Endodermal cell (in vitro differentiated cells): Measurements from ENCODE around the gene TLE3. TPM values are rescaled to one million over a fixed set of nuclear protein-coding genes. Genes with fewer than 3 reads are reported as not detected.

Experiments used
- DNase-seq: peaks from one replicate; pipeline ENCODE4 v3.0.0-alpha.2; 2017
- H3K27ac ChIP-seq: 2 replicates; pipeline ENCODE4 v1.5.1; 2013; ENCODE audit warnings: mild to moderate bottlenecking, low read depth, low read length, moderate library complexity
- H3K27me3 ChIP-seq: 2 replicates; pipeline ENCODE4 v1.6.1; 2013; ENCODE audit warnings: mild to moderate bottlenecking, low read length, moderate library complexity; ENCODE audit not compliant: insufficient read depth, control insufficient read depth, poor library complexity, severe bottlenecking
- H3K36me3 ChIP-seq: 2 replicates; pipeline ENCODE4 v1.7.0; 2013; ENCODE audit warnings: mild to moderate bottlenecking, low read length, moderate library complexity; ENCODE audit not compliant: control insufficient read depth, insufficient read depth
- H3K4me1 ChIP-seq: one replicate; pipeline ENCODE4 v1.7.0; 2013; ENCODE audit warnings: low read length; ENCODE audit not compliant: control insufficient read depth, insufficient read depth
- H3K4me3 ChIP-seq: 2 replicates; pipeline ENCODE4 v1.5.1; 2013; ENCODE audit warnings: mild to moderate bottlenecking, low read length, moderate library complexity
- H3K9ac ChIP-seq: 2 replicates; pipeline ENCODE4 v1.6.1; 2013; ENCODE audit warnings: mild to moderate bottlenecking, low read length, moderate library complexity; ENCODE audit not compliant: poor library complexity, severe bottlenecking; ENCODE audit errors: extremely low read depth
- H3K9me3 ChIP-seq: 2 replicates; pipeline ENCODE4 v1.6.1; 2013; ENCODE audit warnings: mild to moderate bottlenecking, low read length, moderate library complexity; ENCODE audit not compliant: control insufficient read depth
- H3K27ac Mint-ChIP-seq: 2 replicates; pipeline ENCODE4 v1.8.0; 2020; ENCODE audit warnings: mixed read lengths
- H3K27me3 Mint-ChIP-seq: 2 replicates; pipeline ENCODE4 v1.8.0; 2021; ENCODE audit warnings: mild to moderate bottlenecking, mixed read lengths; ENCODE audit not compliant: insufficient read depth
- H3K36me3 Mint-ChIP-seq: 2 replicates; pipeline ENCODE4 v1.8.0; 2020; ENCODE audit warnings: low read depth, mixed read lengths
- H3K4me1 Mint-ChIP-seq: 2 replicates; pipeline ENCODE4 v1.8.0; 2020; ENCODE audit warnings: mixed read lengths
- H3K4me3 Mint-ChIP-seq: 2 replicates; pipeline ENCODE4 v1.8.0; 2020; ENCODE audit warnings: mild to moderate bottlenecking, moderate library complexity, mixed read lengths
- H3K9me3 Mint-ChIP-seq: 2 replicates; pipeline ENCODE4 v1.8.0; 2020; ENCODE audit warnings: mild to moderate bottlenecking, mixed read lengths
- CTCF ChIP-seq: fragments of 200-600 bp; sonication (generic); conservative IDR thresholded peaks from 2 replicates; pipeline ENCODE4 v1.5.0; 2021; ENCODE audit warnings: antibody characterized with exemption, mild to moderate bottlenecking
- WGBS, 2 experiments: methylation state at CpG; one replicate each; pipeline versions ENCODE4 v1.1.5 to v1.1.7; 2013; ENCODE audit warnings: missing lambda C conversion rate in 2 of 2, mixed read lengths in 1 of 2; ENCODE audit not compliant: insufficient coverage in 1 of 2, insufficient read length in 1 of 2; 5-methylcytosine and 5-hydroxymethylcytosine counted together
- total RNA-seq, 2 donors: library from RNA; stranded (reverse); fragmentation: NEBNext Ultra II Directional in 1 of 2; extraction: Animal tissue kit (Norgen Biotek cat#: 25700) in 1 of 2; gene quantifications; 2 replicates in 1 of 2; 3 replicates in 1 of 2; pipeline ENCODE4 v1.2.1, GENCODE V29; 2021

TLE3 gene
- total RNA-seq, 2 donors from 2014 or later = 66.5 to 81.1 TPM

- Histone ChIP-seq H3K4me3 (no peak overlapping the region), H3K27me3 (no peaks in the 10 kb centered on the region), H3K9me3 (no peaks in the 10 kb centered on the region), H3K4me1 (no peaks in the 10 kb centered on the region), H3K9ac (no peak overlapping the region), H3K36me3 (peaks cover 95% of the 10 kb centered on the region), H3K27ac (no peak overlapping the region)
- Mint-ChIP-seq H3K4me1 (peaks cover 7% of the 10 kb centered on the region), H3K27ac (no peak overlapping the region), H3K27me3 (no peaks in the 10 kb centered on the region), H3K4me3 (no peak overlapping the region), H3K36me3 (peaks cover 76% of the 10 kb centered on the region), H3K9me3 (no peaks in the 10 kb centered on the region)
- DNase-seq = no peak
- 89 to 91% methylated on average over 19 of the region's 19 CpGs for WGBS, 2 experiments
- TF ChIP-seq CTCF = no peak
Observed at GRCh38 chr15:70071799-70072198, 25.9 kb downstream of the TLE3 start.

DNA sequence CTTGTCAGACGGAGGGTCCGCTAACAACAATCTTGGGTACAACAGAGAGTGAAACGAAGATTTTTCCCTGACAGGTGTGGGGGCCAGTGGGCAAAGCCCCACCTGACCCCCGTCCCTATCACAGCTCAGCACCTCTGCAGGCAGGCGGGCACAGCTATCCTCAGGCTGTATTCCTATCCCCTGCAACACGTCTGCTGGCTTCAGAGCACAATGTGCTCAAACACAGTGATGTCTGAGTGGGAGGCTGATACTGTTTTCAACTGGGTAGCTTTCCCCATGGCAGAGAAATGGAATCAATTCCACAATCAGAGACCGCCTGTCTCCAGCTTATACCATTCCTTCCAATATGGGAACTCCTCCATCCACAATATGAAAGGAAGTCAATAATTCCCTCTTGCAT lies 28.0 kb downstream of the TLE3 start:
- Mint-ChIP-seq H3K4me3 (no peak overlapping the region), H3K27me3 (no peaks in the 10 kb centered on the region), H3K4me1 (peaks cover 6% of the 10 kb centered on the region), H3K36me3 (peaks cover 74% of the 10 kb centered on the region), H3K27ac (no peak overlapping the region), H3K9me3 (no peaks in the 10 kb centered on the region)
- H3K36me3 ChIP-seq = peaks cover 96% of the 10 kb centered on the region
- H3K4me3 ChIP-seq = no peak overlapping the region
- H3K4me1 ChIP-seq = no peaks in the 10 kb centered on the region
- TF ChIP-seq CTCF = no peak
- no peak overlapping the region for H3K27ac ChIP-seq
- H3K9me3 ChIP-seq = no peaks in the 10 kb centered on the region
- 91 to 96% methylated on average over 4 to 7 of the region's 7 CpGs for WGBS, 2 experiments
- H3K27me3 ChIP-seq = no peaks in the 10 kb centered on the region
- no peak for DNase-seq
- H3K9ac ChIP-seq = no peak overlapping the region

DNA sequence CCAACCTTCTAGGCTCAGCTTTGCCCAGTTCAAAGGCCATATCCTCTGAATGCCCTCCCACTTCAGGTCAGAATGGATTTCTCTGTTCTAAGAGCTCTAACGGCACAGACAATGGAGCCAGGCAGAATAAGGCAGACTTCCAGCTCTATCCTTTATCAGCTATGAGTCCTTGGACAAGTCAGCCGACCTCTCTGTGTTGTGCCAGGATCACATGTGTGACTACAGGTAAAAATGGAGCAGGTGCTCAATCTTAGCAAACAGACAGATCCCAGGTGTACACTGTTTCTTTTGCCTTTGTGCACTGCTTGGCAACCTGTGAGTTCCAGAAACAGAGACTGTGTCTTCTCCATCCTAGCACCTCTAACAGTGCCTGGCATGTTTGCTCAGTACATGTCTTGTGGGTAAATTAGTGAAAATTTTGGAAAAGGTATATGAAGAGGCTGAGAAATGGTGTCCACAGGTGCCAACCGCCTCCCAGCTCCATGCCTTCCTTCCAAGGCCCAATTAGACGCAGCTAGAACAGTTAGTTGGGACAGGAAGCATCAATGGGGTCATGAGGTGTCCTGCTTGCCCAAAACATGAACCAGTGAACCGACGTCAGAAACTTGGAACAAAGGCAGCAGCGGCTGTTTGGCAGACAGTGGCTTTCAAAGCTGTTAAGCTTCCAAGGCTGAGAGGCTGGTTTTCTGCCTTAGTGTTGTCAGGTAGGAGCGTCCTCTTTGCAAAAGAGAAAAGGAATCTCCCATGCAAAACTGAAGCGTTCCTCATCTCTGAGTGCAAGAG lies 28.7 kb downstream of the TLE3 start:
- Mint-ChIP-seq H3K27ac (no peak overlapping the region), H3K27me3 (no peaks in the 10 kb centered on the region), H3K9me3 (no peaks in the 10 kb centered on the region), H3K36me3 (peaks cover 71% of the 10 kb centered on the region), H3K4me1 (peaks cover 13% of the 10 kb centered on the region), H3K4me3 (no peak overlapping the region)
- no peak for DNase-seq
- TF ChIP-seq CTCF = no peak
- no peaks in the 10 kb centered on the region for H3K27me3 ChIP-seq
- no peaks in the 10 kb centered on the region for H3K9me3 ChIP-seq
- 91 to 96% methylated on average over 7 to 9 of the region's 9 CpGs for WGBS, 2 experiments
- peaks cover 6% of the 10 kb centered on the region for H3K4me1 ChIP-seq
- H3K4me3 ChIP-seq = no peak overlapping the region
- H3K36me3 ChIP-seq = peaks cover 88% of the 10 kb centered on the region
- no peak overlapping the region for H3K27ac ChIP-seq
- H3K9ac ChIP-seq = no peak overlapping the region
